Colonic mucosa (tissue), 4 donors: ENCODE results near the gene BID. TPM values are rescaled to one million over a fixed set of nuclear protein-coding genes. Genes with fewer than 3 reads are reported as not detected.
"Not testable (repeated sequence)": the region's sequence is repeated elsewhere in the genome, so short reads cannot be mapped to it uniquely, and the experiment has no call there.

Source experiments
- DNase-seq: peaks from one replicate; pipeline ENCODE4 v3.0.0-alpha.2; 2020
- H3K27ac ChIP-seq: fragments of 200-600 bp; one replicate; pipeline ENCODE4 v1.8.0; 2021
- H3K27me3 ChIP-seq: fragments of 200-600 bp; one replicate; pipeline ENCODE4 v1.8.0; 2021
- H3K36me3 ChIP-seq: fragments of 200-600 bp; one replicate; pipeline ENCODE4 v1.8.0; 2021
- H3K4me1 ChIP-seq: fragments of 200-600 bp; one replicate; pipeline ENCODE4 v1.8.0; 2021; ENCODE audit warnings: mild to moderate bottlenecking
- H3K4me3 ChIP-seq: fragments of 200-600 bp; one replicate; pipeline ENCODE4 v1.8.0; 2021
- H3K9ac ChIP-seq, 2 donors: one replicate each; pipeline ENCODE4 v1.7.0; 2013; ENCODE audit warnings: control low read depth in 2 of 2, low read depth in 2 of 2, low read length in 2 of 2
- H3K9me3 ChIP-seq: fragments of 200-600 bp; one replicate; pipeline ENCODE4 v1.8.0; 2021
- CTCF ChIP-seq: fragments of 200-600 bp; IDR thresholded peaks from one replicate; pipeline ENCODE4 v1.8.0; 2022; ENCODE audit warnings: antibody characterized with exemption, mild to moderate bottlenecking
- intact Hi-C: fragments of 100-400 bp; cut with DNase I; formaldehyde crosslinking; loops from one replicate; pipeline ENCODE4 v1.14.1; 2022
- total RNA-seq, 2 donors: library from RNA; stranded (reverse); fragmentation: NEBNext Ultra II Directional in 1 of 2; extraction: Animal tissue kit (Norgen Biotek cat#: 25700) in 1 of 2; gene quantifications; one replicate each; pipeline ENCODE4 v1.2.1, GENCODE V29; 2021
- donor health status: healthy.
- donor health status: DM: no; HTN: no; CAD: no.
- donor health status: DM: no; HTN: no; CAD: no.

The BID gene
- total RNA-seq, 2 donors from 2014 or later, result 35.9 to 57.5 TPM

- TF ChIP-seq CTCF, result no peak
- no peak overlapping the region for H3K27ac ChIP-seq
- H3K9me3 ChIP-seq, result no peaks in the 10 kb centered on the region
- H3K4me1 ChIP-seq, result peaks cover 8% of the 10 kb centered on the region
- H3K4me3 ChIP-seq, result no peak overlapping the region
- no peak overlapping the region for H3K9ac ChIP-seq
- H3K27me3 ChIP-seq, result no peaks in the 10 kb centered on the region
- no peak for DNase-seq
- intact Hi-C loops, result no loop called here
- H3K36me3 ChIP-seq, result no peaks in the 10 kb centered on the region
Measured at GRCh38 chr22:17770180-17771077, 3.8 kb downstream of the BID start.

DNA sequence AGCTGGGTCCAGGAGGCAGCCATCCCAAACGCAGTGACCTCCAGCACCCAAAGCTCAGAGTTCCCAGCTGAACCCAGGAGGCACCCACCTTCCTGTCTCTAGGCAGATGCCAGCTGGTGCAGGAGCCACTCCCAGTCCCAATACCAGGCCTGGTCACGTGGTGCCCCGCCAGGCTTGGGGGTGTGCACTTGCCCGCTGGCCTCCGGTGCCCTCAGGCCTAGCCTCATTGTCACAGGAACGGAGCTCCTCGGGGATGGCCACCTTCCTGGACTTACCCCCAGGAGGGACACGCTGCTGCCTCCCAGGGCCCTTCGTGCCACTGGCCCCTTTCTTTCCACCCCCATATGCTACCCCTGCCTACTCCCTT, 4.6 kb downstream of the BID start:
- Histone ChIP-seq H3K27me3 (no peaks in the 10 kb centered on the region), H3K27ac (no peak overlapping the region), H3K9ac (peak overlapping the region in 1 of 2 donors; percentile 1), H3K4me1 (peaks cover 8% of the 10 kb centered on the region), H3K9me3 (no peaks in the 10 kb centered on the region), H3K4me3 (no peak overlapping the region), H3K36me3 (no peaks in the 10 kb centered on the region)
- DNase-seq, result peak; percentile 80
- TF ChIP-seq CTCF, result no peak
- intact Hi-C loops, result no loop called here

DNA sequence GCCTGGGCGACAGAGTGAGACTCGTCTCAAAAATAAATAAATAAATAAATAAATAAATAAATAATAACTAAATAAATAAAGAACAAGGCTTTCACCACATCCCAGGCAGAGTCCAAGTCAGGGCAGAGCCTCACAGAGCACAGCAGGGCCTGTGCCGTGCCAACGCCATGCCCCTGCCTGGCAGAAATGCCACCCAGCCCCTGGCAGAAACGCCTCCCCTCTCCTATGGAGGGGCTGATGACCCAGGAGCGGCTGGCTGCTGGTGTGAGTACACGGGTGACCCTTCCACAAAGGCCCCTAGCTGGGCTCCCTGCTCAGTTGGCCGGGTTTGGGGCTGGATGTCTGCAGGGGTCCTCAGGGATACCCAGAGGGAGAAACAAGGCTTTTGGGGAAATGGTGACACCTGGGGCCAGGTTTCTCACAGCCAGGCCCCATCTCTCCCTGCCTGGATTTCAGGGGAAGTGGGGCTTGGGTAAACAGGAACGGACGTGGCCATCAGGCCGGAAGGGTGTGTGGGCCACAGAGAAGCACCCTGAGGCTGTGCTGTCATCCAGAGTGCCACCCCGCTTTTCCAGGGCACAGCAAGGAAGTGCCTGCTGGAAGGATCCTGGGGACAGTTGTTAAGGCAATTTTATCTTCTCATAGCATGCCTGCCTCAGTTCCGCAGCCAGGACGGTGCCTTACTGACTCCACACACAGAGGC, 5.1 kb downstream of the BID start:
- TF ChIP-seq CTCF, result no peak
- Histone ChIP-seq H3K4me1 (peaks cover 8% of the 10 kb centered on the region), H3K4me3 (no peak overlapping the region), H3K9ac (peak overlapping the region in 1 of 2 donors; percentile 1), H3K36me3 (no peaks in the 10 kb centered on the region), H3K27me3 (no peaks in the 10 kb centered on the region), H3K27ac (no peak overlapping the region), H3K9me3 (no peaks in the 10 kb centered on the region)
- DNase-seq, result no peak
- intact Hi-C loops, result no loop called here

DNA sequence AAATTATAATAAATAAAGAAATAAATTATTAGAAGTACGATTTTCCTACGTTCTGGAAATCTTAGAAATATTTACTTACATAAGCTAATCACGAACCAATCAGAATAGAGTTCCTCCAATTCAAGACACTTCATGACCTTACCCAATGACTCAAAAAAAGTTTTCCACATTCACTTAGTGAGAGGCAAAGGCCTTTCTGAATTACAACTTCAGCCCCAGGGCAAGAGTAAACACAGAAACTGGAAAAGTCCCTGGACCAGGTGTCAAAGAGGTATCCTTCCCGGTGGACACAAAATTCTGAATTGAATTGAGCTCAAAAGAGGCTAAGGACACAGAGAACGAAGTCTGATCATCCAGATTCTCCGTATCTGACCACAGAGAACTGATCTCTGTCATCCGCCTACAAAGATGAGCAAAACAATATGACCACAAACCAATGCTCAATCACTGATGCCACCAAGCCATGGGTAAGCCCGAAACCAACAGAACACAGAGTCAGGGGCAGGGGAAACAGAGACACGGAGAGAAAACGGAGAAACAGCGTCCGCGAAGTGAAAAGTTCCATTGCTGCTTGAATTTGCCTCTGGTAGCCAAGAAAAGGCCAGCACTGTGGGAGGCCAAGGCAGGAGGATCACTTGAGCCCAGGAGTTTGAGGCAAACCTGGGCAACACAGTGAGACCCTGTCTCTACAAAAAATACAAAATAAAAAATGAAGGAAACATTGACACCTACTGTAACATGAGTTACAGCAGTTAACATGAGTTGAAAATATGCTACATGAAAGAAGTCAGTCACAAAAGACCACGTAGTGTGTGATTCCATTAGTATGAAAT, 6.8 kb downstream of the BID start:
- H3K9me3 ChIP-seq, result no peaks in the 10 kb centered on the region
- no peak for TF ChIP-seq CTCF
- no peak overlapping the region for H3K4me3 ChIP-seq
- H3K27me3 ChIP-seq, result no peaks in the 10 kb centered on the region
- no peaks in the 10 kb centered on the region for H3K4me1 ChIP-seq
- no peak for DNase-seq
- intact Hi-C loops, result no loop called here
- no peak overlapping the region for H3K27ac ChIP-seq
- H3K36me3 ChIP-seq, result no peaks in the 10 kb centered on the region
- no peak overlapping the region for H3K9ac ChIP-seq

- DNase-seq, H3K27ac ChIP-seq, H3K4me1 ChIP-seq, H3K9ac ChIP-seq, H3K9me3 ChIP-seq, H3K36me3 ChIP-seq, intact Hi-C loops, H3K4me3 ChIP-seq, H3K27me3 ChIP-seq: not testable (repeated sequence)
Measured at GRCh38 chr22:17764852-17765251, 9.4 kb downstream of the BID start.
